ENCODE results near the gene ARMC9.

ARMC9 gene

DNA sequence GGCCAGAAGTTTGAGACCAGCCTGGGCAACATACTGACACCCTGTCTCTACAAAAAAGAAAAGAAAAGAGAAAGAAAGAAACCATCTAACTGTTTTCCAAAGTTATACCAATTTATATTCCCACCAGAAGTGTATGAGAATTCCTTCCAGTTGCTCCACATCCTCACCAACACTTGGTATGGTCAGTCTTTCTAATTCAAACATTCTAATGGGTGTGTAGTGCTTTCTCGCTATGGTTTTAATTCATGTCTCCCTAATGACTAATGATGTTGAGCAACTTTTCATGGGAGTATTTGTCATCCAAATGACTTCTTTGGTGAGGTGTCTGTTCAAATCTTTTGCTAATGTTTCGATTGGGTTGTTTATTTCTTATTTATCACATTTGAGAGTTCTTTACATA lies 186.5 kb downstream of the ARMC9 start:
- H3K23ac ChIP-seq (ENCODE audit: low read depth, low read length, poor library complexity): no peak overlapping the region
- H3K4me1 ChIP-seq (ENCODE audit: control insufficient read depth in 2 of 2, insufficient read depth in 1 of 2, low read depth in 1 of 2, low read length in 2 of 2): peaks cover 0 to 3% of the 10 kb centered on the region in 2 donors
- H3K18ac ChIP-seq (ENCODE audit: low read length): no peak overlapping the region
- no peak overlapping the region for H2BK5ac ChIP-seq (ENCODE audit: low read length)
- no peaks in the 10 kb centered on the region for H3K36me3 ChIP-seq (replicated peaks in 1 of 2; ENCODE audit: control insufficient read depth in 2 of 2, insufficient read depth in 2 of 2, low read length in 2 of 2)
- H3K79me1 ChIP-seq (ENCODE audit: low read depth, low read length): no peaks in the 10 kb centered on the region
- H4K91ac ChIP-seq (ENCODE audit: low read depth, low read length, poor library complexity): no peak overlapping the region
- H3K27me3 ChIP-seq (ENCODE audit: control insufficient read depth in 3 of 3, insufficient read depth in 3 of 3, low read depth in 1 of 3, low read length in 3 of 3): no peaks in the 10 kb centered on the region
- no peak overlapping the region for H2AK5ac ChIP-seq (ENCODE audit: low read depth, low read length)
- H4K8ac ChIP-seq (ENCODE audit: low read depth, low read length): no peak overlapping the region
- H3K9me3 ChIP-seq (replicated peaks in 1 of 2; ENCODE audit: control insufficient read depth in 2 of 2, insufficient read depth in 1 of 2, low read depth in 1 of 2, low read length in 2 of 2): peaks cover 0 to 8% of the 10 kb centered on the region in 2 donors
- H2BK12ac ChIP-seq (ENCODE audit: low read length): no peak overlapping the region
- H2AFZ ChIP-seq (ENCODE audit: low read length): no peak overlapping the region
- WGBS, 2 donors (ENCODE audit: extremely low coverage in 2 of 2, insufficient read length in 2 of 2, insufficient replicate concordance in 1 of 2): no CpG with 5 or more reads among the region's 2 CpGs
- H3K4ac ChIP-seq (ENCODE audit: low read length): no peak overlapping the region
- H2BK15ac ChIP-seq (ENCODE audit: low read length): no peak overlapping the region
- no peak overlapping the region for H3K14ac ChIP-seq (ENCODE audit: low read length)
- H3K4me3 ChIP-seq (ENCODE audit: low read length in 2 of 2): no peak overlapping the region
- no peak overlapping the region for H3K27ac ChIP-seq (replicated peaks; ENCODE audit: low read length)
- H2BK120ac ChIP-seq (ENCODE audit: low read depth, low read length): no peak overlapping the region
- no peak overlapping the region for H3K4me2 ChIP-seq (ENCODE audit: insufficient read depth, low read length, poor library complexity, severe bottlenecking)
- no peak overlapping the region for H3K9ac ChIP-seq (ENCODE audit: low read depth, low read length, poor library complexity)
- no peak for DNase-seq (ENCODE audit: low spot score)

DNA sequence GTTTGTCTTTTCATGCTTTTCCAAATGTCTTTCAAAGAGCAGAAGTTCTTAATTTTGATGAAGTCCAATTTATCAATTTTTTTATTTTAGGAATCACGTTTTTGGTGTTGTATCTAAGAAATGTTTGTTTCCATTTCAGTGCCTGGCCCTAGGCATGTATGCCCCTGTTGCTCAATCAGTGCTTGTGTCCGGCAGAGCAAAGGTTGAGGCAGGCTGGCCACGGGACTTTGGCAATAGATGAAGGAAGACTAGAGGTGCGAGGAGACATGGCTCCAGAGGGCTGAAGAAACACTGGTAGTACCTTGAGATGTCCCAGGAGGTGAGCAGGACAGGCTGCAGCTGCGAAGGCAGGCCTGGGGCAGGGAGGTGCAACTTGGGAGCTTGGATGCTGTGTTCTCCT lies 187.0 kb downstream of the ARMC9 start:
- Histone ChIP-seq H3K9me3 (replicated peaks in 1 of 2; ENCODE audit: control insufficient read depth in 2 of 2, insufficient read depth in 1 of 2, low read depth in 1 of 2, low read length in 2 of 2) (peaks cover 0 to 8% of the 10 kb centered on the region in 2 donors), H3K4me2 (ENCODE audit: insufficient read depth, low read length, poor library complexity, severe bottlenecking) (no peak overlapping the region), H2BK120ac (ENCODE audit: low read depth, low read length) (no peak overlapping the region), H3K79me1 (ENCODE audit: low read depth, low read length) (no peaks in the 10 kb centered on the region), H3K14ac (ENCODE audit: low read length) (no peak overlapping the region), H3K23ac (ENCODE audit: low read depth, low read length, poor library complexity) (no peak overlapping the region), H2BK12ac (ENCODE audit: low read length) (no peak overlapping the region), H4K91ac (ENCODE audit: low read depth, low read length, poor library complexity) (no peak overlapping the region), H2BK5ac (ENCODE audit: low read length) (no peak overlapping the region), H3K4me1 (ENCODE audit: control insufficient read depth in 2 of 2, insufficient read depth in 1 of 2, low read depth in 1 of 2, low read length in 2 of 2) (peaks cover 0 to 2% of the 10 kb centered on the region in 2 donors), H2BK15ac (ENCODE audit: low read length) (no peak overlapping the region), H3K27ac (replicated peaks; ENCODE audit: low read length) (no peak overlapping the region), H2AFZ (ENCODE audit: low read length) (no peak overlapping the region), H4K8ac (ENCODE audit: low read depth, low read length) (no peak overlapping the region), H3K36me3 (replicated peaks in 1 of 2; ENCODE audit: control insufficient read depth in 2 of 2, insufficient read depth in 2 of 2, low read length in 2 of 2) (no peaks in the 10 kb centered on the region), H3K4ac (ENCODE audit: low read length) (no peak overlapping the region), H3K18ac (ENCODE audit: low read length) (no peak overlapping the region), H3K27me3 (ENCODE audit: control insufficient read depth in 3 of 3, insufficient read depth in 3 of 3, low read depth in 1 of 3, low read length in 3 of 3) (no peaks in the 10 kb centered on the region), H3K9ac (ENCODE audit: low read depth, low read length, poor library complexity) (no peak overlapping the region), H3K4me3 (ENCODE audit: low read length in 2 of 2) (peak overlapping the region in 1 of 2 donors; percentile 31), H2AK5ac (ENCODE audit: low read depth, low read length) (no peak overlapping the region)
- DNase-seq (ENCODE audit: low spot score): no peak
- no CpG with 5 or more reads among the region's 5 CpGs for WGBS, 2 donors (ENCODE audit: extremely low coverage in 2 of 2, insufficient read length in 2 of 2, insufficient replicate concordance in 1 of 2)

DNA sequence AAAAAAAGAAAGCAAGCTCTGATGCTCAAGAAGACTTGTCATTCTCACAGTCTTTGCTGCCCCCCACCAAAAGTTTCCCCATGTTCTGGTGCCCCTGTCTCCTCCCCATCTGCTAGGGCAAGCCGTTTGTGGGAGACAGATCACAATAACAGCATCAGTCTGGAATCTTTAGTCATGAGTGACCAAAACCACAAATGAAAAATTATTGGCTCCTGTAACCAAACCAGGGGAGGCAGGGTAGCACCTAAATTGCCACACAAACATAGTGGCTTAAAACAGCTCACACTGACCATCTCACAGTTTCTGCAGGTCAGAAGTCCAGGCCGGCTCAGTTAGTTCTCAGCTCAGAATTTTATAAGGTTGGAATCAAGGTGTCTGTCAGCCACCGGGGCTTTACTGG lies 188.0 kb downstream of the ARMC9 start:
- Histone ChIP-seq H2BK12ac (ENCODE audit: low read length) (no peak overlapping the region), H3K18ac (ENCODE audit: low read length) (no peak overlapping the region), H3K27ac (replicated peaks; ENCODE audit: low read length) (no peak overlapping the region), H3K4ac (ENCODE audit: low read length) (no peak overlapping the region), H4K8ac (ENCODE audit: low read depth, low read length) (no peak overlapping the region), H3K23ac (ENCODE audit: low read depth, low read length, poor library complexity) (no peak overlapping the region), H3K79me1 (ENCODE audit: low read depth, low read length) (no peaks in the 10 kb centered on the region), H3K4me3 (ENCODE audit: low read length in 2 of 2) (no peak overlapping the region), H3K9me3 (replicated peaks in 1 of 2; ENCODE audit: control insufficient read depth in 2 of 2, insufficient read depth in 1 of 2, low read depth in 1 of 2, low read length in 2 of 2) (peaks cover 0 to 8% of the 10 kb centered on the region in 2 donors), H3K4me2 (ENCODE audit: insufficient read depth, low read length, poor library complexity, severe bottlenecking) (no peak overlapping the region), H3K9ac (ENCODE audit: low read depth, low read length, poor library complexity) (no peak overlapping the region), H2BK5ac (ENCODE audit: low read length) (no peak overlapping the region), H3K14ac (ENCODE audit: low read length) (no peak overlapping the region), H3K4me1 (ENCODE audit: control insufficient read depth in 2 of 2, insufficient read depth in 1 of 2, low read depth in 1 of 2, low read length in 2 of 2) (peaks cover 0 to 2% of the 10 kb centered on the region in 2 donors), H4K91ac (ENCODE audit: low read depth, low read length, poor library complexity) (no peak overlapping the region), H3K36me3 (replicated peaks in 1 of 2; ENCODE audit: control insufficient read depth in 2 of 2, insufficient read depth in 2 of 2, low read length in 2 of 2) (no peaks in the 10 kb centered on the region), H3K27me3 (ENCODE audit: control insufficient read depth in 3 of 3, insufficient read depth in 3 of 3, low read depth in 1 of 3, low read length in 3 of 3) (no peaks in the 10 kb centered on the region), H2AK5ac (ENCODE audit: low read depth, low read length) (no peak overlapping the region), H2BK120ac (ENCODE audit: low read depth, low read length) (no peak overlapping the region), H2BK15ac (ENCODE audit: low read length) (no peak overlapping the region), H2AFZ (ENCODE audit: low read length) (no peak overlapping the region)
- no CpG with 5 or more reads among the region's 3 CpGs for WGBS, 2 donors (ENCODE audit: extremely low coverage in 2 of 2, insufficient read length in 2 of 2, insufficient replicate concordance in 1 of 2)
- DNase-seq (ENCODE audit: low spot score): no peak

DNA sequence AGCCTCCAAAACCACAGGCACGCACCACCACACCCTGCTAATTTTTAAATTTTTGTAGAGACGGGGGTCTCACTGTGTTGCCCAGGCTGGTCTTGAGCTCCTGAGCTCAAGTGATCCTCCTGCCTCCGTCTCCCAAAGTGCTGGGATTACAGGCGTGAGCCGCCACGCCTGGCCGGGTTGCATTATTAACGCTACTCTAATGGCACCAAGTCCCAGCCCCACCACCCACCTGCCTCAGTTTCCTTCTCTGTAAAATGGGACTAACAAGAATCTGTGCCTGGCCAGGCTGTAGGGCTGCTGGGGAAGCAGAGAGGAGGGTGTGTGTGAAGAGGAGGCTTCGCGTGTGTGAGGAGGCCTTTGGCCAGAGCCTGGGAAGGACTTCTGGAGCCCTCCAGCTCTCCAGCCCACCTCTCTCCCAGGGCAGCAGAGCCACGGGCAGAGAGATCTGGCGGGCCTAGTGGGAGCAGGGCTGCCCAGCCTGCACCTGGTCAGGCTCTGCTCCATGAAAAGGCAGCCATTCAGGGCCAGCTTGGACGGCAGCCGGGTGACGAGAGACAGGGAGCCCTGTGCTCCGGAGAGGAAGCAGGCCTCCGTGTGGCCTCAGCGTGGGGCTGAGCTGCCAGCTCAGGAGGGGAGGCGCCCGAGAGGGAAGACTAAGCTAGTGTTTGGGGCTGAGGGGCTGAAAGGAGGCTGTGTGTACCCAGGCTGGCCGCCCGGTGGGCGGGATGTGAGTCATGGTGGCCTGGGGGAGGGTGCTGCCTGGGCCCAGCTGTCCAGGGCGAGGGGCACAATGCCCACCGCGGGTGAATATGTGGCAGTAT lies 189.7 kb downstream of the ARMC9 start:
- WGBS, 2 donors (ENCODE audit: extremely low coverage in 2 of 2, insufficient read length in 2 of 2, insufficient replicate concordance in 1 of 2): no CpG with 5 or more reads among the region's 26 CpGs
- H3K27me3 ChIP-seq (ENCODE audit: control insufficient read depth in 3 of 3, insufficient read depth in 3 of 3, low read depth in 1 of 3, low read length in 3 of 3): no peaks in the 10 kb centered on the region
- H2BK15ac ChIP-seq (ENCODE audit: low read length): no peak overlapping the region
- no peaks in the 10 kb centered on the region for H3K79me1 ChIP-seq (ENCODE audit: low read depth, low read length)
- H2AK5ac ChIP-seq (ENCODE audit: low read depth, low read length): peak overlapping the region; percentile 86
- no peak overlapping the region for H2BK120ac ChIP-seq (ENCODE audit: low read depth, low read length)
- peak overlapping the region; percentile 34 for H2BK12ac ChIP-seq (ENCODE audit: low read length)
- H2AFZ ChIP-seq (ENCODE audit: low read length): no peak overlapping the region
- H3K23ac ChIP-seq (ENCODE audit: low read depth, low read length, poor library complexity): no peak overlapping the region
- no peak overlapping the region for H3K14ac ChIP-seq (ENCODE audit: low read length)
- peaks cover 0 to 5% of the 10 kb centered on the region in 2 donors for H3K4me1 ChIP-seq (ENCODE audit: control insufficient read depth in 2 of 2, insufficient read depth in 1 of 2, low read depth in 1 of 2, low read length in 2 of 2)
- no peaks in the 10 kb centered on the region for H3K36me3 ChIP-seq (replicated peaks in 1 of 2; ENCODE audit: control insufficient read depth in 2 of 2, insufficient read depth in 2 of 2, low read length in 2 of 2)
- H3K4me2 ChIP-seq (ENCODE audit: insufficient read depth, low read length, poor library complexity, severe bottlenecking): no peak overlapping the region
- H3K18ac ChIP-seq (ENCODE audit: low read length): peak overlapping the region; percentile 90
- H3K27ac ChIP-seq (replicated peaks; ENCODE audit: low read length): no peak overlapping the region
- no peak overlapping the region for H2BK5ac ChIP-seq (ENCODE audit: low read length)
- no peak overlapping the region for H3K9ac ChIP-seq (ENCODE audit: low read depth, low read length, poor library complexity)
- H4K91ac ChIP-seq (ENCODE audit: low read depth, low read length, poor library complexity): no peak overlapping the region
- no peak overlapping the region for H4K8ac ChIP-seq (ENCODE audit: low read depth, low read length)
- no peak for DNase-seq (ENCODE audit: low spot score)
- peaks cover 0 to 8% of the 10 kb centered on the region in 2 donors for H3K9me3 ChIP-seq (replicated peaks in 1 of 2; ENCODE audit: control insufficient read depth in 2 of 2, insufficient read depth in 1 of 2, low read depth in 1 of 2, low read length in 2 of 2)
- no peak overlapping the region for H3K4me3 ChIP-seq (ENCODE audit: low read length in 2 of 2)
- no peak overlapping the region for H3K4ac ChIP-seq (ENCODE audit: low read length)
